ENCODE measurements around the gene UBA3. TPM values are rescaled to one million over a fixed set of nuclear protein-coding genes. Genes with fewer than 3 reads are reported as not detected.

UBA3 gene
- total RNA-seq, 1 experiment from 2014 or later = 47.1 TPM

Small RNA genes within 50 kb of the gene (microRNA-seq; reads per million reads assigned to microRNA genes)
- gene MIR3136 (ENCODE audit: unreplicated experiment) = 2.2 reads per million

Other genes starting within 250 kb of the UBA3 start
- not detected for gene TAFA4, start 147.8 kb downstream of the UBA3 start, total RNA-seq (2021; ENCODE audit: unreplicated experiment)
- gene EOGT, start 66.7 kb downstream of the UBA3 start, total RNA-seq (2021; ENCODE audit: unreplicated experiment) = 29.1 TPM
- 18.7 TPM for gene TMF1, start 28.0 kb downstream of the UBA3 start, total RNA-seq (2021; ENCODE audit: unreplicated experiment)
- gene ARL6IP5, start 4.6 kb upstream of the UBA3 start, total RNA-seq (2021; ENCODE audit: unreplicated experiment) = 41.5 TPM
- not detected for gene LMOD3, start 42.2 kb upstream of the UBA3 start, total RNA-seq (2021; ENCODE audit: unreplicated experiment)